Measurements from ENCODE around the gene PNMA8C.

Gene PNMA8C

GRCh38 chr19:46413262-46414031, 15.3 kb downstream of the PNMA8C start, which contains the start of gene CCDC8:
Gene CCDC8 (minus strand): TSS chr19:46413564. CDS start chr19:46412810, 754 bp downstream.
- H3K9ac ChIP-seq (ENCODE audit: low read length) = no peak within 1 kb of the TSS
- H4K20me1 ChIP-seq (ENCODE audit: insufficient read depth, low read length) = no peaks in the 10 kb centered on the region
- no peaks in the 10 kb centered on the region for H3K36me3 ChIP-seq (replicated peaks; ENCODE audit: low read depth, low read length)
- H3K4me2 ChIP-seq (ENCODE audit: low read length) = no peak within 1 kb of the TSS
- H3K9me3 ChIP-seq (ENCODE audit: insufficient read depth, low read length) = no peaks in the 10 kb centered on the region
- H3K27me3 ChIP-seq (ENCODE audit: low read depth, low read length) = peaks cover 2% of the 10 kb centered on the region; the same call in 1 of the 2 replicates
- TF ChIP-seq CTCF (IDR thresholded peaks at IDR 0.05; ENCODE audit: low read depth, low read length) (no peak), EZH2phosphoT487 (IDR thresholded peaks at IDR 0.05; ENCODE audit: low read depth) (no peak)
- no peaks in the 10 kb centered on the region for H3K4me1 ChIP-seq (ENCODE audit: low read length)
- no peaks in the 10 kb centered on the region for H3K79me2 ChIP-seq (ENCODE audit: low read length)
- H3K27ac ChIP-seq (ENCODE audit: low read length) = no peak within 1 kb of the TSS
- H3K4me3 ChIP-seq (ENCODE audit: low read length) = no peak within 1 kb of the TSS
- H2AFZ ChIP-seq (ENCODE audit: low read depth, low read length) = no peak within 1 kb of the TSS

- H3K4me3 ChIP-seq (ENCODE audit: low read length) = no peak overlapping the region
Measured at GRCh38 chr19:46412650-46413261, 16.0 kb downstream of the PNMA8C start.

GRCh38 chr19:46411925-46412649, 16.6 kb downstream of the PNMA8C start:
- no peaks in the 10 kb centered on the region for H4K20me1 ChIP-seq (ENCODE audit: insufficient read depth, low read length)
- TF ChIP-seq CTCF (IDR thresholded peaks at IDR 0.05; ENCODE audit: low read depth, low read length) = no peak
- no peak for TF ChIP-seq EZH2phosphoT487 (IDR thresholded peaks at IDR 0.05; ENCODE audit: low read depth)
- no peaks in the 10 kb centered on the region for H3K79me2 ChIP-seq (ENCODE audit: low read length)
- no peaks in the 10 kb centered on the region for H3K9me3 ChIP-seq (ENCODE audit: insufficient read depth, low read length)
- no peak overlapping the region for H3K27ac ChIP-seq (ENCODE audit: low read length)
- no peaks in the 10 kb centered on the region for H3K36me3 ChIP-seq (replicated peaks; ENCODE audit: low read depth, low read length)
- no peak overlapping the region for H3K4me3 ChIP-seq (ENCODE audit: low read length)
- no peak overlapping the region for H3K4me2 ChIP-seq (ENCODE audit: low read length)
- no peak overlapping the region for H3K9ac ChIP-seq (ENCODE audit: low read length)
- no peak overlapping the region for H2AFZ ChIP-seq (ENCODE audit: low read depth, low read length)
- H3K4me1 ChIP-seq (ENCODE audit: low read length) = no peaks in the 10 kb centered on the region
- H3K27me3 ChIP-seq (ENCODE audit: low read depth, low read length) = peaks cover 4% of the 10 kb centered on the region

More at GRCh38 chr19:46412650-46413261, 16.0 kb downstream of the PNMA8C start:
- H3K9ac ChIP-seq (ENCODE audit: low read length) = no peak overlapping the region
- H3K4me2 ChIP-seq (ENCODE audit: low read length) = no peak overlapping the region
- TF ChIP-seq CTCF (IDR thresholded peaks at IDR 0.05; ENCODE audit: low read depth, low read length) (no peak), EZH2phosphoT487 (IDR thresholded peaks at IDR 0.05; ENCODE audit: low read depth) (no peak)
- H3K9me3 ChIP-seq (ENCODE audit: insufficient read depth, low read length) = no peaks in the 10 kb centered on the region
- H3K27ac ChIP-seq (ENCODE audit: low read length) = no peak overlapping the region
- no peaks in the 10 kb centered on the region for H3K4me1 ChIP-seq (ENCODE audit: low read length)
- H4K20me1 ChIP-seq (ENCODE audit: insufficient read depth, low read length) = no peaks in the 10 kb centered on the region
- peaks cover 4% of the 10 kb centered on the region for H3K27me3 ChIP-seq (ENCODE audit: low read depth, low read length)
- H2AFZ ChIP-seq (ENCODE audit: low read depth, low read length) = no peak overlapping the region
- no peaks in the 10 kb centered on the region for H3K79me2 ChIP-seq (ENCODE audit: low read length)
- H3K36me3 ChIP-seq (replicated peaks; ENCODE audit: low read depth, low read length) = no peaks in the 10 kb centered on the region

All from OCI-LY3 (cell line).